MM.1S (cell line): Measurements from ENCODE around the gene CFAP99.

Experiments used
- CTCF ChIP-seq: fragments of 300-600 bp; sonication (generic); IDR thresholded peaks from 2 replicates; pipeline ENCODE4 v1.5.1; 2016; ENCODE audit warnings: antibody characterized with exemption, low read length, mixed read lengths
- EZH2 ChIP-seq: fragments of 300-600 bp; sonication (generic); optimal IDR thresholded peaks from 2 replicates; pipeline ENCODE3; 2017; ENCODE audit warnings: low read depth, mild to moderate bottlenecking, antibody characterized with exemption, low read length, mixed read lengths

- no peak for TF ChIP-seq CTCF
- no peak for TF ChIP-seq EZH2
Measured at GRCh38 chr4:2416564-2417225, 2.1 kb upstream of the CFAP99 start.
